ENCODE results near the gene CHRM4.

CHRM4 gene

GRCh38 chr11:46367244-46367915 lies 24.2 kb downstream of the CHRM4 start:
- DNase-seq = peak; percentile 42 to 62 (median 52)

DNA sequence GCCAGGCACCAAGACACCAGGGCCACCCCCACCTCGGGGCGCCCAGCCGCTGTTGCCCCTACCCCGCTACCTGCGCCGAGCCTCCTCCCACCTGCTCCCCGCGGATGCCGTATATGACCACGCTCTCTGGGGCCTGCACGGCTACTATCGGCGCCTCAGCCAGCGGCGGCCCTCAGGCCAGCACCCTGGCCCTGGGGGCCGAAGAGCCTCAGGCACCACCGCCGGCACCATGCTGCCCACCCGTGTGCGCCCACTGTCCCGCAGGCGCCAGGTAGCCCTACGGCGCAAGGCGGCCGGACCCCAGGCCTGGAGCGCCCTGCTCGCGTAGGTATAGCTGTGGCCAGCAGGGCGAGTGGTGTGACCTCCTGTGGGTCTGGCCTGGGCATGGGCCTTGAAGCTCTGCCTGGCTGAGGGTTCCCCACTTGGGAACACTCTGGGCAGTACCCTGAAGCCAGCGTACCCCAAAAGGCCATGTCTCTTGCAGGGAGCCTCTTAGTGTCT lies 24.9 kb downstream of the CHRM4 start:
- no peak for DNase-seq

GRCh38 chr11:46366260-46366659 lies 25.3 kb downstream of the CHRM4 start:
- no peak for DNase-seq

- no peak for DNase-seq
These were observed 26.8 kb downstream of the CHRM4 start for GRCh38 chr11:46364791-46365190.

GRCh38 chr11:46364056-46364455 lies 27.5 kb downstream of the CHRM4 start:
- DNase-seq = no peak

DNA sequence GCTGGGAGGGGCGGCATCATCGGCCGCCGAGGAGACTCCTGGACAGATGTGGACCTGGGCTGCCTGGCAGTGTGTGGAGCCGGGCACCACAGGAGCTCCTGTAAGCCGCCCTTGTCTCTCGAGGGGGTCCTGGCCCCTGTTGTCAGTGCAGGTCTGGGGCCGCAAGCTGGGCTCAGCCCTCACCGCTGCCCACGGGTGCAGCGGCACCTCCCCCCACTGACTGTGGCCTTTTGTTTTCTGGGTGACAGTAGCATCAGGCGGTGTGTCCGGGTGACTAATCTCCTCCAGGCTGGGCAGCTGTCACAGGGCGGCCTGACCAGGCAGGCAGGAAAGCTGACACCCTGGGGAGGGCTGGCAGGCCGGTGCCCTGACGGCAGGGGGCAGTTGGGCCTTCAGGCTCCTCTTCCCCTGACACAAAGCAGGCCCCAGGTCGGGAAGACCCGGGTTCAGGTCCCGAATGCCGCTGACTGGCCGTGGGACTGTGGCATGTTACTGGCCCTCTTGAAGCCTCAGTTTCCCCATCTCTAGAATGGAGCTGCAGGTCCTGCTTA lies 28.0 kb downstream of the CHRM4 start:
- no peak for DNase-seq

GRCh38 chr11:46363031-46363407 lies 28.6 kb downstream of the CHRM4 start:
- DNase-seq = no peak

GRCh38 chr11:46362156-46363030 lies 29.2 kb downstream of the CHRM4 start:
- DNase-seq = no peak

GRCh38 chr11:46361283-46362155 lies 30.1 kb downstream of the CHRM4 start:
- peak in 2 of 4 experiments; percentile 40 to 46 for DNase-seq

- no peak for DNase-seq
These were observed 30.7 kb downstream of the CHRM4 start for GRCh38 chr11:46360878-46361277.

DNA sequence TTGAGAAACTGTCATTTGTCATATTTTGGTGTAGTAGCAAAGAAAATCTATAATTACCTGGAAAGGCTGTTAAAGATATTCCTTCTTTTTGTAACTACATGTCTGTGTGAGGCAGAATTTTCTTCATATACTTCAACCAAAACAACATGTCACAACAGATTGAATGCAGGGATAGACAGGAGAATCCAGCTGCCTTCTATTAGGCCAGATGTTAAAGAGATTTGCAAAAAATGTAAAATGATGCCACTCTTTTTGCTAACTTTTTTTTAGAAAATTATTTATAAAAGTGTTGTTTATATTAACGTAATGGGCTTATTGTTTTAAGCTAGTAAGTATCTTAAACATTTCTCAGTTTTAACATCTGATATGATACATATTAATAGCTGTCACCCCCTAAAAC lies 31.6 kb downstream of the CHRM4 start:
- DNase-seq = no peak

- DNase-seq = no peak
These were observed 34.1 kb downstream of the CHRM4 start for GRCh38 chr11:46357483-46357936.

- no peak for DNase-seq
These were observed 34.6 kb downstream of the CHRM4 start for GRCh38 chr11:46356924-46357482.

GRCh38 chr11:46353698-46354097 lies 37.9 kb downstream of the CHRM4 start:
- DNase-seq = no peak

GRCh38 chr11:46352063-46352841 lies 39.3 kb downstream of the CHRM4 start:
- DNase-seq = peak; percentile 44 to 57 (median 52)

GRCh38 chr11:46351606-46352005 lies 40.0 kb downstream of the CHRM4 start:
- DNase-seq = no peak

- no peak for DNase-seq
These were observed 40.4 kb downstream of the CHRM4 start for GRCh38 chr11:46351148-46351547.

- DNase-seq = no peak
These were observed 40.9 kb downstream of the CHRM4 start for GRCh38 chr11:46350695-46351094.

DNA sequence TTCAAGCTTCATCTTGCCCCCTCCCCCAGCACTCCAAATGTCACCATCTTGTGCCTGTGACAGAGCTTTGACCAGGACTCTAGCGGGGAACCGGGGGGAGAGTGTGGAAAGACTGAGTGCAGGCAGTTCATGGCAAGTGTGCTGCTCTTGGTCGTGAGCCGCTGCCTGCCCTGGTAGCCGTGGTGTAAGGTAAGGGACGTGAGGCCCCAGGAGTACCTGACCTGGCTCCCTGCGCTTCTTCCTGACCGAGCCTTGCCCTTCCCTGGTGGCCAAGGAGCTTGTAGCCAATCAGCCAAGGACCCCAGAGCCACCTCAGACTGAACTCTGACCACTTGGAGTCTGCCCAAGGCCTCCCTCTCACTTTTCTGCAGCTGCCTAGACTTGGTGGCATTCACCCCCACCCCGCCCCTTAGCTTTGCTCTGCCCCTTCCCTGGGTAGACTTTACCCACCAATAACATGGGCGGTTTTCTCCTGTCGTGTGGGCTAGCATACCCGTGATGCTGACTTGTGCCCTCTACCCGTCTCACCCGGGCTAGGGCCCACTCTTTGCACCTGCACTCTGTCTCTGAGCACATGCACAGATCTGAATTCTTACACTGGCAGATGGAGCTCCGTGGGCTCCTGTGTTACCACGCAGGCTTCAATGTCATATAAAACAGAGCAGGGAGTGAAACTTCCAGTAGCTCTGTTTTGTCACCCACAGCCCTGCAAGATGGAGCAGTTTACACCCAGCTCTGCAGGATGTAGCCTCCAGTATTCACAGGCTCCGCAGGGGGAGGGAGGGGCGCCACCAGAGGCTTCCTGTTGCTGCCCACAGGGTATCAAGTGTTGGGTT lies 42.8 kb downstream of the CHRM4 start:
- peak in 2 of 4 experiments; percentile 40 to 42 for DNase-seq

GRCh38 chr11:46347637-46348311 lies 43.8 kb downstream of the CHRM4 start:
- no peak for DNase-seq
